ENCODE measurements around the gene C16orf82.

The C16orf82 gene

DNA sequence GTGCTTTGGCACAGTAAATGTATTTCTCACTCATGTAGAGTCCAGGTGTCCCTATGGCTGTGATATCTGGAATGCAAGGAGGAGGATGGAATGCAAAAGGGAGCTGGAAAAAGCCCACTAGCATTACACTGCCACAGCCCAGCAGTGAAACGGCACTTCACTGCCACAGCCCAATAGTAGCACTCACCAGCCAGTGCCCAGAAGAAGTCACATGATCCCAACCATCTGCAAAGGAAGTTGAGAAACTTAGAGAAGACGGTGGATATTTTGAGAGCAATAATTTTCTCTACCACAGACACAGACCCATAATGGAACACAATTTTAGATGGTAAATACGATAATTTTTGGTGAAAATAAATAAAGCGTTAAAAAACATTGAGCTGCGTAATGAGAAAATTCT is 51.8 kb downstream of the C16orf82 start:
- no peak for DNase-seq (ENCODE audit: low read depth)
- TF ChIP-seq, protein P1, sequence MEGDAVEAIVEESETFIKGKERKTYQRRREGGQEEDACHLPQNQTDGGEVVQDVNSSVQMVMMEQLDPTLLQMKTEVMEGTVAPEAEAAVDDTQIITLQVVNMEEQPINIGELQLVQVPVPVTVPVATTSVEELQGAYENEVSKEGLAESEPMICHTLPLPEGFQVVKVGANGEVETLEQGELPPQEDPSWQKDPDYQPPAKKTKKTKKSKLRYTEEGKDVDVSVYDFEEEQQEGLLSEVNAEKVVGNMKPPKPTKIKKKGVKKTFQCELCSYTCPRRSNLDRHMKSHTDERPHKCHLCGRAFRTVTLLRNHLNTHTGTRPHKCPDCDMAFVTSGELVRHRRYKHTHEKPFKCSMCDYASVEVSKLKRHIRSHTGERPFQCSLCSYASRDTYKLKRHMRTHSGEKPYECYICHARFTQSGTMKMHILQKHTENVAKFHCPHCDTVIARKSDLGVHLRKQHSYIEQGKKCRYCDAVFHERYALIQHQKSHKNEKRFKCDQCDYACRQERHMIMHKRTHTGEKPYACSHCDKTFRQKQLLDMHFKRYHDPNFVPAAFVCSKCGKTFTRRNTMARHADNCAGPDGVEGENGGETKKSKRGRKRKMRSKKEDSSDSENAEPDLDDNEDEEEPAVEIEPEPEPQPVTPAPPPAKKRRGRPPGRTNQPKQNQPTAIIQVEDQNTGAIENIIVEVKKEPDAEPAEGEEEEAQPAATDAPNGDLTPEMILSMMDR (conservative IDR thresholded peaks at IDR 0.05; ENCODE audit: control insufficient read depth, insufficient read depth, low read depth, low read length), result no peak
- H3K4me3 ChIP-seq (ENCODE audit: control insufficient read depth, low read depth, low read length), result no peak overlapping the region

Data from fibroblast of mammary gland (primary cell).